NB4 (cell line): ENCODE data around the gene KIDINS220.

Source experiments
- MYC ChIP-seq: IDR thresholded peaks from 2 replicates; pipeline ENCODE4 v1.6.1; 2011; ENCODE audit warnings: low read depth, low read length
- POLR2A ChIP-seq: IDR thresholded peaks from 2 replicates; pipeline ENCODE4 v1.6.1; 2011; ENCODE audit warnings: mild to moderate bottlenecking; ENCODE audit not compliant: insufficient read length; ENCODE audit errors: extremely low read depth
- TF ChIP-seq, protein P1 (sequence below): IDR thresholded peaks from one replicate; pipeline ENCODE4 v1.5.1; 2012; ENCODE audit warnings: low read depth, low read length
- TF ChIP-seq, protein P2 (sequence below): IDR thresholded peaks from 2 replicates; pipeline ENCODE4 v1.6.1; 2011; ENCODE audit warnings: low read depth, low read length

DNA sequence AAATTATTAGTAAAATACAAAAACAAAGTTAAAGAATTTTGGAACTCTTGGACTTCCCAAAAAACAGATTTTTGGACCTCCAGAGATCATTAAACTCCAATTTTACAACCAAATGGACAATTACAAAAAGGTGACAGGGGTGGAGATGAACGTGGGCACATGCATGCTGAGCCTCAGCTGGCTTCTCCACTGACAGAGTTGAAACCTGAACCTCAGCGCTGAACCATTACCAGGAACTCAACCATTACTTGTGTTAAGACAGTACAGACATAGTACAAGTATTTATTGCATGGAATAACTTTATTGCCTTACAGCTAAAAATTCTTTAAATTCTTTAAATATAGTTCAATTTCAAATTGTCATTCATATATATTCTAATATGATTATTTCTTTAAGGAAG, 33.0 kb upstream of the KIDINS220 start:
- TF ChIP-seq, protein P1, sequence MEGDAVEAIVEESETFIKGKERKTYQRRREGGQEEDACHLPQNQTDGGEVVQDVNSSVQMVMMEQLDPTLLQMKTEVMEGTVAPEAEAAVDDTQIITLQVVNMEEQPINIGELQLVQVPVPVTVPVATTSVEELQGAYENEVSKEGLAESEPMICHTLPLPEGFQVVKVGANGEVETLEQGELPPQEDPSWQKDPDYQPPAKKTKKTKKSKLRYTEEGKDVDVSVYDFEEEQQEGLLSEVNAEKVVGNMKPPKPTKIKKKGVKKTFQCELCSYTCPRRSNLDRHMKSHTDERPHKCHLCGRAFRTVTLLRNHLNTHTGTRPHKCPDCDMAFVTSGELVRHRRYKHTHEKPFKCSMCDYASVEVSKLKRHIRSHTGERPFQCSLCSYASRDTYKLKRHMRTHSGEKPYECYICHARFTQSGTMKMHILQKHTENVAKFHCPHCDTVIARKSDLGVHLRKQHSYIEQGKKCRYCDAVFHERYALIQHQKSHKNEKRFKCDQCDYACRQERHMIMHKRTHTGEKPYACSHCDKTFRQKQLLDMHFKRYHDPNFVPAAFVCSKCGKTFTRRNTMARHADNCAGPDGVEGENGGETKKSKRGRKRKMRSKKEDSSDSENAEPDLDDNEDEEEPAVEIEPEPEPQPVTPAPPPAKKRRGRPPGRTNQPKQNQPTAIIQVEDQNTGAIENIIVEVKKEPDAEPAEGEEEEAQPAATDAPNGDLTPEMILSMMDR = no peak
- no peak for TF ChIP-seq POLR2A
- no peak for TF ChIP-seq MYC
- TF ChIP-seq, protein P2, sequence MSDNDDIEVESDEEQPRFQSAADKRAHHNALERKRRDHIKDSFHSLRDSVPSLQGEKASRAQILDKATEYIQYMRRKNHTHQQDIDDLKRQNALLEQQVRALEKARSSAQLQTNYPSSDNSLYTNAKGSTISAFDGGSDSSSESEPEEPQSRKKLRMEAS = no peak
